Measurements from ENCODE around the gene GABBR2. TPM values are rescaled to one million over a fixed set of nuclear protein-coding genes. Genes with fewer than 3 reads are reported as not detected.

Gene GABBR2
- polyA plus RNA-seq, 1 donor = 0.63 TPM

DNA sequence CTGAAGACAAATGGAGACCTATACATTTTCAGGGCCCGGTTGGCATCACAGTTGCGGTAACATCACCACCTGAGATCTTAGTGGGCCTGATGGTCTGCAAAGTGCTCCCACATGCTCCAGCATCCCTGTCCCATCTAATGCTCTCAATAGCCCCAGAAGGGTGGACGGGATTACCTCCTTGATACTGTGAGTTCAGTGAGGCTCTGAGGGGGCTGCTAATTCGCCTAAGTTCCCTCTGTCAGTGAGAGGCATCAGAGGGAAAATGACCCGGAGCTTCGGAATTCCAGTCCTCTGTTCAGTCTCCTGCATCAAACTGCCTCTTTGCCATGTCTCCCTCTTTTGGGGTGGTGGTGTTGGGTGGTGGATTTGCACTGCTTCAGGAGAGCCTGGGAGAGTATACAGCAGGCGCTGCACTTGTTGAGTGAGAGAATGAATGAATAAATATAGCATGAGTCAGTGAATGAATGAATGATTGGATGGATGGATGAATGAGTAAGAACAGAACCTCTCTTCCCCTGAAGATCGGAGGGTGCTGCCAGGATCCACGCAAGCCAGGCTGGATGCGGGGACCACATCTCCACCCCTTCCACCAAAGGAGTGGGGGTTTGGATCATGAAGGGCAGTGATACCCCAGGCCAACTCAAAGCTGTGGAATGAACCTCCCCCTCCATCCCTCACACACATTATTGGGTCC is 141.0 kb downstream of the GABBR2 start:
- DNase-seq = no peak

GRCh38 chr9:98565152-98566135 is 143.3 kb downstream of the GABBR2 start:
- no peak for DNase-seq

- no peak for DNase-seq
Measured at GRCh38 chr9:98564714-98565113, 144.0 kb downstream of the GABBR2 start.

DNA sequence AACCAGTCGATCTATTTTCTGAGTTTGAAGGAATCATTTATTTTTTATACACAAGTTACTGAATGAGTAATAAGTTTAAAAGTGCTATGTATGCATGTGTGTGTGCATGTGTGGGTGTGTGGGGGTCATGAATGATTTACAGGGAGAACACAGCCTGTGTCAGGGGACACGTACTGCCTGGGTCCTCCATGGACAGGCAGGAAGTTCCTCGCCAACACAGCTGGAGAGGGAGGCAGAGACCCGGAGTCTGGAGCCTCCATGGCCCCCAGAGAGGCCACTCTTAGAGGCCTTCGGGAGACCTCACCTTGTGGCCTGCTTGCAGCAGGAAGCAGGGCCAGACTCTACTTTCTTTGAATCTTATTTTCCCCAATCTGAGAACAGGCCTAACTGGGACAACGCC is 144.7 kb downstream of the GABBR2 start:
- DNase-seq = no peak

GRCh38 chr9:98563212-98563907 is 145.4 kb downstream of the GABBR2 start:
- DNase-seq = no peak

DNA sequence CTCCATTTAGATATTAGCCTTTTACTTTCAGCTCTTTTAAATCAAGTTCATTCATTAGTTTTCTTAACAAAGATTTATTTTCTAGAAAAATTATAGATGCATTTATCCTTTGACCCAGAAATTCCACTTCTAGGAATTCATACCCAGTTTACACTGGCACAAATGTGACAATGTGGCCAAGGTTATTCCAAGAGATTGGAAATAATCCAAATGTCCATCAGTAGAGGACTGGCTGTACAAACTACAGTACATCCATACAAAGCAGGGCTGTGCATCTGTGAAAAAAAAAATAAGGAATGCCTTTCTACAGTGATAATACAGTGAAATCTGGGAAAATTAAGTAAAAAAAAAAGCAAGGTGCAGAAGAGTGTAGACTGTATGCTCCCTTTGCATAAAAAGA is 149.2 kb downstream of the GABBR2 start:
- no peak for DNase-seq

DNA sequence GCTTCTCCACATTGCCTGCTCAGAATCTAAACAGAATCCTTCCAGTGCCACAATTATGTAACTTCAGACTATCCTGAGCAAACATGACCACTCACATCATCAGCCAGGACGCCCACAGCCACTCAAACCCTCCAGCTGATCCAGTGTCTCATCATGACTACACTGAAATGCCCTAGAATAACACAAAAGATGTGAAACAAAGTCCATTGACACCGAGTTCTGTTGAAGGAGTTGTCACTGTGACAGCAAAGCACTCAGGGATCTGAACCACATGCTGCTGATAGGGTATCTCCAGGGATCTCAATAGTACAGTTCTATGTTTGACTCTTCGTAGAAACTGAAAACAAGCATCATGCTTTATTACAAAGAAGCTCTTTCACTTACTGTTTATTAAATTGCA is 150.2 kb downstream of the GABBR2 start:
- DNase-seq = no peak

GRCh38 chr9:98556511-98556910 is 152.2 kb downstream of the GABBR2 start:
- DNase-seq = no peak

- no peak for DNase-seq
Measured at GRCh38 chr9:98555651-98556465, 152.9 kb downstream of the GABBR2 start.

DNA sequence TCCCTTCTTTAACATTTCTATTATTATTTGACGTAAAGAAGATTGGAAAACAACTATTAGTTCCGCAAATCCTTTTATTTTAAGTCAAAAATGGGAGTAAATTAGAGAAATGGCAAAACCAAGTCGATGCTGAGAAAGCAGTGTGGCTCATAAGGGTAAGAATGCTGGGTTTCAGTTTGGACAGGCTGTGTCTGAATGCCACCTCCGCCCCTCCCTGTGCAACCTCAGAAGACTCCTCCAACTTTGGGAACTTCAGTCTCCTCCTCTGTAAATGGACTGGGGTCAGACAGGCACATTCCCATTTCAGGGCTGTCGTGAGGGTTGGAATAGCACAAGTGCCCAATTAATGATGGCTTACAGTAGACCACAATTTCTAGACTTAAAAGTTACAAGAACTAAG is 154.0 kb downstream of the GABBR2 start:
- DNase-seq = no peak

DNA sequence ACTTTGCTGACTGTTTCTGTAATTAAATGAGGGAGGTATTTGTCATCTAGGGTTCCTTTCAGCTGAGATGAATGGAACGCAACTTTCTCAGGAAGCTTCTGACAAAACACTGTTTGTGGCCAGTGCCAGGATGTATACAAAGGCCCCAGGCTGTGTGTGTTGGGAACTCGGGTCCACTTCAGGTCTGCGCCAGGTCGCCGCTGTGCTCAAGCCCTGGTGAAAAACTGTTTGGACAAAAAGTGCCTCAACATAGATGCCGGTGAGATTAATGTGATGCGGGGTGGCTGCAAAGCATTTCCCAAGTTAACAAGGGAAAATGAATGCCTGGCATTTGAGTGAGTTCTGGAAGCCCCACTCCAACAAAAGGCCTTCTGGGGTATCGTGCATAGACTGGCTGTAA is 156.4 kb downstream of the GABBR2 start:
- no peak for DNase-seq

DNA sequence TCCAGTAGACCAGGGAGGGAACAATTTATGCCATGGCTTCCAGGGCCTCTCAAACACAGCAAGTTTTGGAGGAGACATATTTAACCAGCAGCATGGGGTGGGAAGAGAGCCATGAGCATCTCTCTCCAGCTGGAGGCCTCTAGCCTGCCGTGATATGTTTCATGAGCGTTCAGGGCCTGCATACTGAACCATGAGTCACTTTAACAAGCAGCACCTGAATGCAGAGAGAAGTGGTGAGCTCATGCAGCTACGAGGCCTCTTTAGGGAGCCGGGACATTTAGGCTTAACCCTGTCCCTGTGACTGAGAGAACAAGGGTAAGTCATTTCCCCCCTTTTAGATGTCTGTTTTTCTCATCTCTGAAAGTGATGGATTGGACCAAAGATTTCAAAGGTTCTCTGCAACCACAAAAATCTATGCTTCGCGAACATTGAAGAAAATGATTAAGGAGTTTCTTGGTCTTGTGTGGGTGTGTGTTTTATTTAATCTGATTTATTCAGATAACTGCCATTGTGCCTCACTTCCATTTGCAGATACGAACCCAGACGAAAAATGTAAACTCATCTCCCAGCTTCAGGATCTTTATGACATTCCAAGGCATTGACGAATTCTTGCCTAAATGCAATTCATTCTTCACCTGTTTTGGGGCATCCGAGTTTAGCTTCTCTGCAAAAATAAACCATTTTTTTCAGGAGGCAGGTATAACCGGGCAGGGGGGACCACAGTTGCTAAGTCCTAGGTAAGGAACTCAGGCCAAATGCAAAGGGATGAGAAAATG is 157.0 kb downstream of the GABBR2 start:
- no peak for DNase-seq

DNA sequence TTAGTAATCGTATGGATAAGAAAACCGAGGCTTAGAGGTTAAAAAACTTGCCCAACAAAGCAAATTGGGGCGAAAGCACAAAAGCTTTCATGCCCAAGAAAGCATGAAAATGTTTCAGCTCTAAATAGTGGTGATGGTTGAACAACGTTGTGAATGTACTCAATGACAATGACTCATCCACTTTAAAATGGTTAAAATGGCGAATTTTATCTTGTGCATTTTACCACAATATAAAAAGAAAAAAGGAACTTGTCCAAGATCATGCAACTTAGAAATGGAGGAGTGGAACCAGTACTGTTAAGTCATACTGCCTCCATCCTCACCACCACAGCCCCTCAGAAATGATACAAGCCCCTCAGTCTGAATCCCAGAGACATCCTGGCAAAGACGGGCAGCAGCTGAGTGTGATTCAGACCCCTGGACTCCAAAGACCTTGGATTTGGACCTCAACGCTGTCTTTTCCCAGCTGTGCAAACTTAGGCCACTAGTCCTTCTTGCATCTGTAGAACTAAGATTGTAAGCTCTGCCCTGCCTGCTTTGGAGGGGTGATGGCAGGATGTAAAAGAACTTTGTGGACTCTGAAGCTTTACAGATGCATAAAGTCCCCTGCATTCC is 158.4 kb downstream of the GABBR2 start:
- DNase-seq = no peak

DNA sequence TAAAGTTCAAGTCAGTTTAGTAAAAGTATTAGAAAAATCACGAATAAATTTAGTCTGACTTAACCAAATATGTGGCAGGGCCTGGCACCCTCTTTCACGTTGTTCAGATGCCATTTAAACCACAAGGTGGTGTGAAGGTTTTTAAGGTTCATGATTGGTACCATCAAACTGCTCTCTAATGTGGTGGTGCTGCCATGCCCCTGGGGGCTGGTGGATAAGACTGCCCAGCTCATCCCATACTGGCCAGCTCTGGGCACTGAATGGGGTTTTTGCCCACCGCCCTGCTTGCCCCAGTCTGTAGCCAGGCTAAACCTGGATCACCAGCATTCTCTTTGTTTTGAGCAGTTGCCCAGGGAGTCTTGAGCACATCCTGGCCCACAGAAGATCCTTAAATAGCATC is 159.3 kb downstream of the GABBR2 start:
- DNase-seq = no peak

DNA sequence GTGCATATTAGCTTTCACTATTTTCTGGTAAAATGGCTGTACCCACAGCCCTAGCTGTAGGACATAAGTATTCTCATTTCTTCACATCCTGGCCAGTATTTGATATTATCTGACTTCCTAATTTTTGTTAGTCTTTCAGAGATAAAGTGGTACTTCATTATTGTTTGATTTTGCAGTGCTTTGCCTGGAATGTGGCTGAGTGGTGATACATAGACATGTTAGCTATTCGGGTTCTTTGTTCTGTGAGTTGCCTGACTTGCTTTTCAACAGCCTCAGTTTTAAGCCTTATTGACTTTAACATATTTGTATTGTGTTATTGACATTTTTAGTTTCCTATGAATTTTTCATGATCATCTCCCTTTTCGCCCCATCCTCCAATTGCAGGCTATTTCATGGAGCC is 161.1 kb downstream of the GABBR2 start:
- no peak for DNase-seq

- no peak for DNase-seq
Measured at GRCh38 chr9:98545021-98545420, 163.7 kb downstream of the GABBR2 start.

- DNase-seq = no peak
Measured at GRCh38 chr9:98541684-98542230, 167.0 kb downstream of the GABBR2 start.

DNA sequence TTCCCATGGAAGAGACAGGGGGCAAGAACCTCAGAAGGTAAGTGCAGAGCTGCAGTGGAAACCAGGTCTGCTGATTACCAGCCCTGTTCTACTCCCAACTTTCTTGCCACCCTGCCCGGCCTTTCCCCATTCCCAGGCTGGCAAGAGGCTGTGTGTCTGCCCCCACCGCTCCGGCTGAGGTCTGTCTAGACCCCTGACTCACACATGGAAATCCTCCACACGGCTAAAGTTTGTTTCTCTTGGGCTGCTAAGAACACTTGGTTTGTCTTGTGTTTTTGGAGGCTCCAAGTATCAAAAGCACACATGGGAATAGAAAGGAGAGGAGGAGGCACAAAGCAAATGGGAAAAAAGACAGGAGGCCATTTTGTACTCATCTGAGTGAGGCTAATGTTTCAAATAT is 168.3 kb downstream of the GABBR2 start:
- DNase-seq = no peak

- DNase-seq = no peak
Measured at GRCh38 chr9:98539954-98540353, 168.8 kb downstream of the GABBR2 start.

DNA sequence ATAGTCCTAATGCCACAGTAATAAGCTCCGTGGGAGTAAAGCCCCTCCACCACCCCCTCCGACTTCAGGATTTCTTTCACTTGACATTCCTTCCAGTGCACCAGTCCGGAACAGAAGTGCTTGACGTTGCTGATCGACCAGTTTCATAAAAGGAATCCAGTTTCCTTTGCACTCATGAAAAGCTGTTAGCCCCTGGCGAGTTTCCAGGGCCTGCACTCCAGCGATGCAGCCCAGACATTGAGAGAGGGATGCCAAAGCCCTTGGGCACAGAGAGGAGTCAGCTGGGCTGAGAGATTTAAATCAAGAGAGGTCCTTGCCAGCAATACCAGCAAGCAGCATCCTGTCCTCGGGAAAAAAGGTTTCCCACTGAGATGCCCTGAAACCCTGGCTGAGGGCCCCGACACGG is 170.1 kb downstream of the GABBR2 start:
- peak; percentile 11 for DNase-seq

DNA sequence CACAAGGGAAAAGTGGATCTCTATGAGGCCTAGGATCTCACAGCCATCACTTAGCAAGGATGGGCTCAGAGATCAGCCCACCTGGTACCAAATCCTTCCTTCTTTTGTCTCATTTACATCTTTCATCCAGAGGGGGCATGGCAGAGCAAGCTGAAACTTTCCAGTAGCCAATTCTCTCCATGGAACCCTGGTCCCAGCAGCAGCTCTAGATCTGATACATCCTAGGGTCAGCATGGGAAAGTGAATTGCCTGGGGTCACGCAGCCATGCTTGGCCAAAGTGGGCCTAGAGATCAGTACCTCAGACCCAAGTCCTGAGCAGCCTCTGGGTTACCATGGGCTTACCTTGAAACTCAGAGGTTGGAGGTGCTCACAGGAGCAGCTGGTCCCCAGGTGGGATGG is 170.5 kb downstream of the GABBR2 start:
- no peak for DNase-seq
